Measurements from ENCODE around the gene USP9X. TPM values are rescaled to one million over a fixed set of nuclear protein-coding genes. Genes with fewer than 3 reads are reported as not detected.
"Not testable (repeated sequence)": the region's sequence is repeated elsewhere in the genome, so short reads cannot be mapped to it uniquely, and the experiment has no call there.

USP9X gene
- total RNA-seq, 1 donor from 2014 or later = 75.3 TPM

- TF ChIP-seq CTCF (IDR thresholded peaks at IDR 0.05; ENCODE audit: unreplicated experiment) = no peak
These were observed 15.6 kb downstream of the USP9X start for GRCh38 chrX:41100819-41101218.

DNA sequence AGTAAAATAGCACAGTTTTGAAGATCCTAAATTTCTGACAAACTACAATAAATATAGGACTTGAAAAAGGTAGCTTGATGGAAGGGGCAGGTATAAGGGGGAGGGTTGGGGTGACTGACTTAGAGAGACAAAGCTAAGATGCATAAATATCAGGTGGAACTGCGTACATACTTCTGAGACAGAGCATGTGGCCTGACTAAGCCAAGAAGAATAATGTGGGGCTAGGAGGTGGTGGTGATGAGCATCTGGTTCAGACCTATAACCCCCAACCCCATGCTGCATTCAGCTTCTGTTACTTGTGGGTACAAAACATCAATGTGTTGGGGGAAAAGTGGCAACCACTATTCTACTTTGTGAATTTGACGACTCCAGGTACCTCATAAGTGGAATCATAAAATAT is 19.8 kb downstream of the USP9X start:
- no peak for DNase-seq (ENCODE audit: low spot score, unreplicated experiment)
- Mint-ChIP-seq H3K27ac (no peak overlapping the region), H3K4me3 (ENCODE audit: low read depth) (no peak overlapping the region), H3K36me3 (ENCODE audit: insufficient read depth) (peaks cover 5% of the 10 kb centered on the region), H3K27me3 (no peaks in the 10 kb centered on the region), H3K4me1 (ENCODE audit: low read depth) (peaks cover 22% of the 10 kb centered on the region), H3K9me3 (ENCODE audit: low read depth) (peaks cover 13% of the 10 kb centered on the region)
- no peak for TF ChIP-seq CTCF (IDR thresholded peaks at IDR 0.05; ENCODE audit: unreplicated experiment)

More at GRCh38 chrX:41100819-41101218, 15.6 kb downstream of the USP9X start:
- Mint-ChIP-seq H3K27me3 (no peaks in the 10 kb centered on the region), H3K27ac (no peak overlapping the region), H3K4me1 (ENCODE audit: low read depth) (peaks cover 15% of the 10 kb centered on the region), H3K9me3 (ENCODE audit: low read depth) (peaks cover 11% of the 10 kb centered on the region), H3K4me3 (ENCODE audit: low read depth) (no peak overlapping the region), H3K36me3 (ENCODE audit: insufficient read depth) (peaks cover 3% of the 10 kb centered on the region)
- DNase-seq (ENCODE audit: low spot score, unreplicated experiment) = no peak

DNA sequence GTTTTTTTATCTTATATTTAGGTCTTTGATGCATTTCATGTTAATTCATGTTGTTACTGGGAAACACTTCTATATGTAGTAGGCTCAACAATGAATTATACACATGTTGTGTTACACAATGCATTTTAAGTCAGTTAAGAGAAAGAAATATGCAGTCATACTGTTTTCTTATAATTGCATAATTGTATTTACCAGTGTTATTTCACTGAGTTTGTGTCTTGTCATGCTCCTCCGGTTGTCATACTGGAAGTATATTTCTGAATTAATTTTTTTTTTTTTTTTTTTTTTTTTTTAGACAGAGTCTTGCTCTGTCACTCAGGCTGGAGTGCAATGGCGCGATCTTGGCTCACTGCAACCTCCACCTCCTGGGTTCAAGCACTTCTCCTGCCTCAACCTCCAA is 21.0 kb downstream of the USP9X start:
- not testable (repeated sequence) for H3K27me3 Mint-ChIP-seq; H3K36me3 Mint-ChIP-seq (ENCODE audit: insufficient read depth); DNase-seq (ENCODE audit: low spot score, unreplicated experiment)

DNA sequence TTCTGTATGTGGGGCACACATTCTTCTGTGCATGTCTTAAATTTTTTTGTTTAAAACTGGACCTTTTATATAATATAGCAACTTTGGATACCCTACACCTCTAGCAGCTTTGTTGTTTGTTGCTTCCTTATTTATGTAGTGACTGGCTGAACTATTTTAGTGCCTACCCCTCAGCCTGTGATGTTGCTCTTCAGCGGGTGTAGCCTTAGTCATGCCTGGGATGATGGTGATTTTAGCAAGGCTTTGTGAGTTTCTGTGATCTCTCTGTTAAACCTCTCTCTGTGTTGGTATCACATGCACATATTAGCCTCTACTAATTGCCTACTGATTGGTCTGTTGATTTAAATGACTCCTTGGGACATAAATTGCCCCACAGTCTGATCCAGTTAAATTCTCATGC is 22.8 kb downstream of the USP9X start:
- H3K9me3 Mint-ChIP-seq (ENCODE audit: low read depth) = peaks cover 10% of the 10 kb centered on the region

More for the DNA sequence above, 21.0 kb downstream of the USP9X start:
- H3K4me3 Mint-ChIP-seq (ENCODE audit: low read depth); H3K27ac Mint-ChIP-seq: not testable (repeated sequence)
- Mint-ChIP-seq H3K9me3 (ENCODE audit: low read depth) (peaks cover 14% of the 10 kb centered on the region), H3K4me1 (ENCODE audit: low read depth) (peaks cover 26% of the 10 kb centered on the region)

DNA sequence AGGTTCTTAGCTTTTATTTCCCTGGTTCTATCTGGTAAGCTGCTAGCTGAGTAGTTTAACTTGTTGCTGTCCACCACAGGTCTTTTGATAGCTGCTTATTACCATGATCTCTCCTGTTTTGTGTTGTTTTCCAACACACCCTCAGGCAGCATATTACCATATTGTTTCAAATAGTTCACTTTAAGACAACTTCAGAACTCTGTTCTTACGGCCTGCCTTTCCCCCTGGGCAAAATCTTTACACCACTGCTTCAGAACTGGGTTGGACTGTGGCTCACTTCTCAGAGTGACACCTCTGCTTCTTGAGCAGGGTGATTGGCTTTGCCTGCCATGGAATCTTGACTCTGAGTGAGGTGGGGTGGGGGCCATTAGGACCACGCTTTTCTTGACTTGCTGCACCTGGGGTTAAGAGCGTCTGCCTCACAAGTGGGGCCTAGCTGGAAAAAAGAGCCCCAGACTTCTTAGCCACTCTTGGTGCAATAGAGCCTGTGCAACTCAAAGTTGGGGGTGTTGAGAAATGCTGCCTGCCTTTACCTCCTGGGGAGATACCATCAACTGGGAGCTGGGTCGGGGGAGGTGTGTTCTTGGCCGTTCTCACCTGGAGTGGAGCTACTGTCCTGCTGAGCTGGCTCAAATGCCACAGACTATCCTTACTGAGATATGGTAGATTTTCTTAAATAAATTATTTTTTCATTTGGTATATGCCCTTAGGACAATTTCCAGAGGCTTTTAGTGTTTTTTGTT is 23.4 kb downstream of the USP9X start:
- H3K27ac Mint-ChIP-seq = peak overlapping the region; percentile 4
- peaks cover 29% of the 10 kb centered on the region for H3K4me1 Mint-ChIP-seq (ENCODE audit: low read depth)
- no peak for TF ChIP-seq CTCF (IDR thresholded peaks at IDR 0.05; ENCODE audit: unreplicated experiment)
- peaks cover 10% of the 10 kb centered on the region for H3K9me3 Mint-ChIP-seq (ENCODE audit: low read depth)
- no peak for DNase-seq (ENCODE audit: low spot score, unreplicated experiment)
- H3K4me3 Mint-ChIP-seq (ENCODE audit: low read depth) = no peak overlapping the region
- H3K36me3 Mint-ChIP-seq (ENCODE audit: insufficient read depth) = peaks cover 5% of the 10 kb centered on the region
- H3K27me3 Mint-ChIP-seq = no peaks in the 10 kb centered on the region

More for the DNA sequence above, 22.8 kb downstream of the USP9X start:
- no peak for TF ChIP-seq CTCF (IDR thresholded peaks at IDR 0.05; ENCODE audit: unreplicated experiment)
- Mint-ChIP-seq H3K4me1 (ENCODE audit: low read depth) (peaks cover 29% of the 10 kb centered on the region), H3K27me3 (no peaks in the 10 kb centered on the region), H3K4me3 (ENCODE audit: low read depth) (no peak overlapping the region), H3K36me3 (ENCODE audit: insufficient read depth) (peaks cover 5% of the 10 kb centered on the region), H3K27ac (no peak overlapping the region)
- DNase-seq (ENCODE audit: low spot score, unreplicated experiment) = no peak
